ENCODE measurements around the gene GDE1. TPM values are rescaled to one million over a fixed set of nuclear protein-coding genes. Genes with fewer than 3 reads are reported as not detected.

Gene GDE1
- polyA plus RNA-seq, 1 experiment = 100 TPM

- no peak for TF ChIP-seq CTCF (IDR thresholded peaks at IDR 0.05; ENCODE audit: low read depth, low read length)
- ChIA-PET POLR2A (interaction anchor here (0.6 kb wide), 1 partner anchor 12 kb away, joined by 3 read pairs; no protein-coding TSS in a partner anchor), CTCF (interaction anchor here (1.3 to 2.9 kb wide), 4 partner anchors 13 to 44 kb away, joined by 3 to 15 read pairs (median 7); partner anchors contain the start of gene VPS35L)
- H3K4me3 ChIP-seq (ENCODE audit: low read depth, low read length) = no peak overlapping the region
- H3K27ac ChIP-seq (ENCODE audit: low read depth, low read length) = no peak overlapping the region
- H3K27me3 ChIP-seq (ENCODE audit: control insufficient read depth, insufficient read depth, low read length) = no peaks in the 10 kb centered on the region
- no peaks in the 10 kb centered on the region for H3K9me3 ChIP-seq (ENCODE audit: control insufficient read depth, insufficient read depth, low read length)
- DNase-seq (ENCODE audit: low read depth, low spot score) = no peak
Observed at GRCh38 chr16:19540241-19540970, 18.5 kb upstream of the GDE1 start.

GRCh38 chr16:19532601-19533000, 10.7 kb upstream of the GDE1 start:
- no peak for TF ChIP-seq CTCF (IDR thresholded peaks at IDR 0.05; ENCODE audit: low read depth, low read length)
- DNase-seq (ENCODE audit: low read depth, low spot score) = no peak
- Histone ChIP-seq H3K9me3 (ENCODE audit: control insufficient read depth, insufficient read depth, low read length) (no peaks in the 10 kb centered on the region), H3K4me3 (ENCODE audit: low read depth, low read length) (no peak overlapping the region), H3K27ac (ENCODE audit: low read depth, low read length) (no peak overlapping the region), H3K27me3 (ENCODE audit: control insufficient read depth, insufficient read depth, low read length) (no peaks in the 10 kb centered on the region)
- ChIA-PET CTCF (no interaction called here), POLR2A (no interaction called here)

GRCh38 chr16:19528666-19529065, 6.8 kb upstream of the GDE1 start:
- TF ChIP-seq CTCF (IDR thresholded peaks at IDR 0.05; ENCODE audit: low read depth, low read length) = no peak
- ChIA-PET POLR2A (interaction anchor here (0.7 kb wide), 1 partner anchor 12 kb away, joined by 3 read pairs; no protein-coding TSS in a partner anchor), CTCF (interaction anchor here (1.9 to 2.3 kb wide), 2 partner anchors 27 to 379 kb away, joined by 7 to 8 read pairs; partner anchors contain the start of gene VPS35L)

GRCh38 chr16:19527161-19527560, 5.3 kb upstream of the GDE1 start:
- no peak for TF ChIP-seq CTCF (IDR thresholded peaks at IDR 0.05; ENCODE audit: low read depth, low read length)
- Histone ChIP-seq H3K9me3 (ENCODE audit: control insufficient read depth, insufficient read depth, low read length) (no peaks in the 10 kb centered on the region; the same call in 1 of the 2 replicates), H3K27ac (ENCODE audit: low read depth, low read length) (no peak overlapping the region), H3K4me3 (ENCODE audit: low read depth, low read length) (no peak overlapping the region), H3K27me3 (ENCODE audit: control insufficient read depth, insufficient read depth, low read length) (no peaks in the 10 kb centered on the region)
- ChIA-PET CTCF (interaction anchor here (0.9 to 1.7 kb wide), 2 partner anchors 25 to 28 kb away, joined by 3 to 4 read pairs; partner anchors contain the start of gene VPS35L), POLR2A (no interaction called here)
- no peak for DNase-seq (ENCODE audit: low read depth, low spot score)

More at GRCh38 chr16:19528666-19529065, 6.8 kb upstream of the GDE1 start:
- no peak overlapping the region for H3K4me3 ChIP-seq (ENCODE audit: low read depth, low read length)
- no peaks in the 10 kb centered on the region for H3K27me3 ChIP-seq (ENCODE audit: control insufficient read depth, insufficient read depth, low read length)
- no peaks in the 10 kb centered on the region; the same call in 1 of the 2 replicates for H3K9me3 ChIP-seq (ENCODE audit: control insufficient read depth, insufficient read depth, low read length)
- H3K27ac ChIP-seq (ENCODE audit: low read depth, low read length) = no peak overlapping the region
- DNase-seq (ENCODE audit: low read depth, low spot score) = no peak

- POLR2A ChIA-PET = no interaction called here
Observed at GRCh38 chr16:19525385-19525723, 3.5 kb upstream of the GDE1 start.

More at GRCh38 chr16:19525385-19525723, 3.5 kb upstream of the GDE1 start:
- Histone ChIP-seq H3K9me3 (ENCODE audit: control insufficient read depth, insufficient read depth, low read length) (no peaks in the 10 kb centered on the region; the same call in 1 of the 2 replicates), H3K27ac (ENCODE audit: low read depth, low read length) (no peak overlapping the region), H3K27me3 (ENCODE audit: control insufficient read depth, insufficient read depth, low read length) (no peaks in the 10 kb centered on the region), H3K4me3 (ENCODE audit: low read depth, low read length) (peak overlapping the region; percentile 99)
- no peak for TF ChIP-seq CTCF (IDR thresholded peaks at IDR 0.05; ENCODE audit: low read depth, low read length)
- CTCF ChIA-PET = interaction anchor here (0.6 to 3.8 kb wide), 3 partner anchors 23 to 149 kb away, joined by 3 to 18 read pairs (median 4); partner anchors contain the start of gene VPS35L
- no peak for DNase-seq (ENCODE audit: low read depth, low spot score)

Data from AG04450 (cell line).